OCI-LY7 (cell line): ENCODE measurements around the gene TBC1D28.
"Not testable (repeated sequence)": the region's sequence is repeated elsewhere in the genome, so short reads cannot be mapped to it uniquely, and the experiment has no call there.

Experiments used
- CTCF ChIP-seq: fragments of 200-600 bp; sonication (generic); conservative IDR thresholded peaks from 2 replicates; pipeline ENCODE4 v1.5.1; 2014; ENCODE audit warnings: mild to moderate bottlenecking, antibody characterized with exemption, low read length, moderate library complexity, mixed read lengths
- EZH2phosphoT487 ChIP-seq: fragments of 200-600 bp; sonication (generic); IDR thresholded peaks from 2 replicates; pipeline ENCODE4 v1.6.1; 2018; ENCODE audit warnings: low read depth, borderline replicate concordance, mild to moderate bottlenecking, mixed run types, antibody characterized with exemption, low read length, moderate library complexity, mixed read lengths

- not testable (repeated sequence) for TF ChIP-seq CTCF, EZH2phosphoT487
These were observed 24.4 kb upstream of the TBC1D28 start for GRCh38 chr17:18668625-18669024.
